ENCODE measurements around the gene EMP1. TPM values are rescaled to one million over a fixed set of nuclear protein-coding genes. Genes with fewer than 3 reads are reported as not detected.

Gene EMP1
- total RNA-seq, 1 donor from 2014 or later: 273 TPM

DNA sequence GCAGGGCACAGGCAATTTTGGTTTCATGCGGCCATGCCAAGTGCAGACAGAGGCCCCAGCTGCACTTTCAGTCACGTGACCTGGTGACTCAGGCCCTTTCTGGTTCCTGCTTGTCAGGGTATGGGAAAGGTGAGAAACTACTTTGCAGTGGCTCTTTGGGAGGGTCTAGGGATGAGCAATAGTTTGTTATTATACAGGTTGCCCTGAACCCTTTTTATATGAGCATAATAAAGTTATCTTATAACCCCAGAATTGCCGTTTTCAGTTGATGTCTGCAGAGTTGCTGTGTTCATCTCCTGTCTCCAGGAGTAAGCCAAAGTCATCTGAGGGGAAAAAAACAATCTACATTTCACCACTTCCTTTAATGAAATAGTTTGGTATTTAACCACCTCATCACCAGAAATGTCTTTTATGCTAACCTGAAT lies 30.9 kb upstream of the EMP1 start:
- no peak for DNase-seq (ENCODE audit: low spot score)

DNA sequence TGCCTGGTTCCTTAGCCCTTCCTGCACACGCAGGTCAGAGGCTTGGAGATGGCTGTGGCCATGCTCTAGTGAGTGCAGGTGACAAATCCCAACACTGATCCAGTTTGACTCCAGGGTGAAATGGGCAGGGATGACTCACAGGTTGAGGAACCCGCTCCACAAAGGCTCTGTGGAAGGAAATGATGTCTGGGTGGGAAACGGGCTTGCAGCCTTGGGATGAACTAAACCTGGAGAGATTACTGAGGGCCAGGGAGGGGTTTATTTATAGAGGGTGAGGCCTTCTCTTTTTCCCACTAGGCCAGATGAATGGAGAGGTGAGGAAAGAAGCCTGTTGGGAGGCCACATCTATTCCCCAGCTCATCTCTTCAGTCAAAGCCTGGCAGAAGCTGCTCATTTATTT lies 29.3 kb upstream of the EMP1 start:
- Mint-ChIP-seq H3K36me3 (ENCODE audit: low read depth, unreplicated experiment) (peaks cover 6% of the 10 kb centered on the region), H3K27me3 (ENCODE audit: unreplicated experiment) (peaks cover 3% of the 10 kb centered on the region), H3K27ac (ENCODE audit: unreplicated experiment) (no peak overlapping the region), H3K4me3 (ENCODE audit: unreplicated experiment) (no peak overlapping the region), H3K9me3 (ENCODE audit: unreplicated experiment) (no peaks in the 10 kb centered on the region), H3K4me1 (ENCODE audit: unreplicated experiment) (peaks cover 36% of the 10 kb centered on the region)
- DNase-seq (ENCODE audit: low spot score): no peak
- TF ChIP-seq, protein P1, sequence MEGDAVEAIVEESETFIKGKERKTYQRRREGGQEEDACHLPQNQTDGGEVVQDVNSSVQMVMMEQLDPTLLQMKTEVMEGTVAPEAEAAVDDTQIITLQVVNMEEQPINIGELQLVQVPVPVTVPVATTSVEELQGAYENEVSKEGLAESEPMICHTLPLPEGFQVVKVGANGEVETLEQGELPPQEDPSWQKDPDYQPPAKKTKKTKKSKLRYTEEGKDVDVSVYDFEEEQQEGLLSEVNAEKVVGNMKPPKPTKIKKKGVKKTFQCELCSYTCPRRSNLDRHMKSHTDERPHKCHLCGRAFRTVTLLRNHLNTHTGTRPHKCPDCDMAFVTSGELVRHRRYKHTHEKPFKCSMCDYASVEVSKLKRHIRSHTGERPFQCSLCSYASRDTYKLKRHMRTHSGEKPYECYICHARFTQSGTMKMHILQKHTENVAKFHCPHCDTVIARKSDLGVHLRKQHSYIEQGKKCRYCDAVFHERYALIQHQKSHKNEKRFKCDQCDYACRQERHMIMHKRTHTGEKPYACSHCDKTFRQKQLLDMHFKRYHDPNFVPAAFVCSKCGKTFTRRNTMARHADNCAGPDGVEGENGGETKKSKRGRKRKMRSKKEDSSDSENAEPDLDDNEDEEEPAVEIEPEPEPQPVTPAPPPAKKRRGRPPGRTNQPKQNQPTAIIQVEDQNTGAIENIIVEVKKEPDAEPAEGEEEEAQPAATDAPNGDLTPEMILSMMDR (IDR thresholded peaks at IDR 0.05; ENCODE audit: unreplicated experiment): no peak

More for the DNA sequence above, 30.9 kb upstream of the EMP1 start:
- Mint-ChIP-seq H3K27ac (ENCODE audit: unreplicated experiment) (no peak overlapping the region), H3K36me3 (ENCODE audit: low read depth, unreplicated experiment) (peaks cover 6% of the 10 kb centered on the region), H3K27me3 (ENCODE audit: unreplicated experiment) (peaks cover 3% of the 10 kb centered on the region), H3K4me1 (ENCODE audit: unreplicated experiment) (peaks cover 28% of the 10 kb centered on the region), H3K4me3 (ENCODE audit: unreplicated experiment) (no peak overlapping the region), H3K9me3 (ENCODE audit: unreplicated experiment) (no peaks in the 10 kb centered on the region)
- TF ChIP-seq, protein P1 (IDR thresholded peaks at IDR 0.05; ENCODE audit: unreplicated experiment): no peak

DNA sequence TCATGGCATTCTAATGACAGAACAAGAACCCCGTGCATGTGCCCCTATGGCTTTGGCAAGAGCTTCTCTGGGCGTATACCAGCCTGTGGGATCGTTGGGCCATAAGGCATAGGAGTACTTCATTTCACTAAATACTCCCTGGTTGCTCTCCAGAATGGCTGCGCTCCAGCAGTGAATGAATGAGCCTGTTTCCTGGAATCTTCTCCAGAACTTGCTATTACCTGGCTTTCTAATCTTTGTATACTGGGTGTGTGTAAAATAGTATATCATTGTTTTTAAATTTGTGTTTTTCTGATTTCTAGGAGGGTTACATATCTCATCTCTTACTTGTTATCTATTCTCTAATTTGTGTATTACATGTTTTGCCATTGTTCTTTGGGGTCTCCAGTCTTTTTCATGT lies 28.6 kb upstream of the EMP1 start:
- H3K27ac Mint-ChIP-seq (ENCODE audit: unreplicated experiment): peak overlapping the region; percentile 73
- H3K4me3 Mint-ChIP-seq (ENCODE audit: unreplicated experiment): no peak overlapping the region
- no peaks in the 10 kb centered on the region for H3K9me3 Mint-ChIP-seq (ENCODE audit: unreplicated experiment)
- DNase-seq (ENCODE audit: low spot score): no peak
- TF ChIP-seq, protein P1 (IDR thresholded peaks at IDR 0.05; ENCODE audit: unreplicated experiment): no peak
- H3K4me1 Mint-ChIP-seq (ENCODE audit: unreplicated experiment): peaks cover 41% of the 10 kb centered on the region
- H3K36me3 Mint-ChIP-seq (ENCODE audit: low read depth, unreplicated experiment): peaks cover 6% of the 10 kb centered on the region
- peaks cover 3% of the 10 kb centered on the region for H3K27me3 Mint-ChIP-seq (ENCODE audit: unreplicated experiment)

DNA sequence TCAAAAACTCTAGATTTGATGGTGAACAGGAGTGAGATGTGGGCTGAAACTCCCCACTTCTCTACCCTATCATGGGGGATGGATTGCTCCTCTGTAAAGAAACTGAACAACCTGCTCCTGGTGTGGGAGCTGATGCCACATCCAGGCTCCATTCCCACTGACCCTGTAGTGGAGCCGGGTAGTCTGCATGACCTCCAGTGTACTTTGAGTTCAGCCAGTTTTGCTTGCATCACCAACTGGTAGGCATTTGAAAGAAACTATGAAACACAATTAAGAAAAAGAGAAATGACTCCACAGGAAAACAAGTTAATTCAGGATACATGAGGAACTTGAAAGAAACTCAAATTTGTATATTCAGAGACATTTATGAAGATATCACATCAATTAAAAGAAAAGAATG lies 27.3 kb upstream of the EMP1 start:
- peaks cover 53% of the 10 kb centered on the region for H3K4me1 Mint-ChIP-seq (ENCODE audit: unreplicated experiment)
- no peaks in the 10 kb centered on the region for H3K9me3 Mint-ChIP-seq (ENCODE audit: unreplicated experiment)

DNA sequence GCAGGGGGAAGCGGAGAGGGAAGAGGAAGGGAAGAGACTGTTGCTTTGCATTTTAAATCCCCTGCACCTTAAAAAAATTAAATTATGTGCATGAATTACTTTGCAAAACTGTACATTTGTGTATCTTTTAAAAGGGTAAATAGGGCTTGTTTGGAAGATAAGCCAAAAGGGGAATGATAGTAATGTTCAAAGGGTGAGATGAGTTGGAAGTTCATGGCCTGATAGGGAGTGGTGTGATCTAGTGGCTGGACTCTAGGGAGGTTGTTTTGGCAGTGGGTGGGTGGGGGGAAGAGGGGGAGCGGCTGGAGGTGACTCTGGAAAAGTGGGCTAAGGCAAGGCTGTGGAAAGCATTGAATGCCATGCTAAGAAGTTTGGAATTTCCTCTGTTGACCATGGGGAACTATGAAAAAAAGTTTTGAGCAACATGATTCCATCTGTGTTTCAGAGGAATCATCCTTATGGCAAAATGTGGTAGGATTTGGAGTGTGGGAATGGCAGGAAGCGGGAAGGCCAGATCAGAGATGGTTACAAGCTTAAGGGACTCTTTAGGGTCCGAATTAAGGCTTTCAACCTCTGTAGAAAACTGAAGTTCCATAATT lies 25.5 kb upstream of the EMP1 start:
- H3K27me3 Mint-ChIP-seq (ENCODE audit: unreplicated experiment): peaks cover 3% of the 10 kb centered on the region
- H3K4me3 Mint-ChIP-seq (ENCODE audit: unreplicated experiment): no peak overlapping the region
- H3K4me1 Mint-ChIP-seq (ENCODE audit: unreplicated experiment): peaks cover 58% of the 10 kb centered on the region
- no peaks in the 10 kb centered on the region for H3K9me3 Mint-ChIP-seq (ENCODE audit: unreplicated experiment)
- no peak overlapping the region for H3K27ac Mint-ChIP-seq (ENCODE audit: unreplicated experiment)
- no peak for DNase-seq (ENCODE audit: low spot score)
- H3K36me3 Mint-ChIP-seq (ENCODE audit: low read depth, unreplicated experiment): peaks cover 6% of the 10 kb centered on the region
- TF ChIP-seq, protein P1 (IDR thresholded peaks at IDR 0.05; ENCODE audit: unreplicated experiment): no peak

More for the DNA sequence above, 27.3 kb upstream of the EMP1 start:
- Mint-ChIP-seq H3K4me3 (ENCODE audit: unreplicated experiment) (no peak overlapping the region), H3K27ac (ENCODE audit: unreplicated experiment) (no peak overlapping the region), H3K27me3 (ENCODE audit: unreplicated experiment) (peaks cover 3% of the 10 kb centered on the region), H3K36me3 (ENCODE audit: low read depth, unreplicated experiment) (peaks cover 6% of the 10 kb centered on the region)
- DNase-seq (ENCODE audit: low spot score): no peak
- TF ChIP-seq, protein P1 (IDR thresholded peaks at IDR 0.05; ENCODE audit: unreplicated experiment): no peak
